GM19328 (cell line): ENCODE results near the gene UGT3A2.

Experiments used
- ATAC-seq: cut with Tn5 transposase; IDR thresholded peaks from one replicate; pipeline ENCODE4 v1.9.1; 2021; ENCODE audit warnings: mild to moderate bottlenecking, moderate library complexity; ENCODE audit not compliant: unreplicated experiment

Gene UGT3A2

GRCh38 chr5:36066540-36067210 lies at the start of gene UGT3A2:
Gene UGT3A2 (minus strand): TSS chr5:36066882. CDS start chr5:36066789, 93 bp downstream.
- ATAC-seq, result no peak

GRCh38 chr5:36111238-36111637 lies 44.6 kb upstream of the UGT3A2 start:
- no peak for ATAC-seq

- no peak for ATAC-seq
These were observed 42.2 kb upstream of the UGT3A2 start for GRCh38 chr5:36108758-36109460.

- no peak for ATAC-seq
These were observed 39.1 kb upstream of the UGT3A2 start for GRCh38 chr5:36105819-36106218.

GRCh38 chr5:36099748-36100147 lies 33.1 kb upstream of the UGT3A2 start:
- no peak for ATAC-seq

GRCh38 chr5:36096486-36096885 lies 29.8 kb upstream of the UGT3A2 start:
- no peak for ATAC-seq

GRCh38 chr5:36089989-36090388 lies 23.3 kb upstream of the UGT3A2 start:
- ATAC-seq, result peak; percentile 83

GRCh38 chr5:36079200-36079781 lies 12.6 kb upstream of the UGT3A2 start:
- peak; percentile 93 for ATAC-seq

GRCh38 chr5:36078430-36078829 lies 11.7 kb upstream of the UGT3A2 start:
- no peak for ATAC-seq

- peak; percentile 83 for ATAC-seq
These were observed 7.0 kb upstream of the UGT3A2 start for GRCh38 chr5:36073595-36074216.

GRCh38 chr5:36070687-36071571 lies 4.2 kb upstream of the UGT3A2 start:
- peak; percentile 47 for ATAC-seq

- no peak for ATAC-seq
These were observed 2.1 kb upstream of the UGT3A2 start for GRCh38 chr5:36068751-36069281.

- no peak for ATAC-seq
These were observed 612 bp downstream of the UGT3A2 start for GRCh38 chr5:36066001-36066539.

- no peak for ATAC-seq
These were observed 6.2 kb downstream of the UGT3A2 start for GRCh38 chr5:36060420-36060887.

GRCh38 chr5:36059571-36060419 lies 6.9 kb downstream of the UGT3A2 start:
- no peak for ATAC-seq

GRCh38 chr5:36058776-36059175 lies 7.9 kb downstream of the UGT3A2 start:
- no peak for ATAC-seq

- no peak for ATAC-seq
These were observed 9.3 kb downstream of the UGT3A2 start for GRCh38 chr5:36057386-36057785.

GRCh38 chr5:36056422-36056821 lies 10.3 kb downstream of the UGT3A2 start:
- no peak for ATAC-seq

- ATAC-seq, result no peak
These were observed 10.7 kb downstream of the UGT3A2 start for GRCh38 chr5:36055984-36056383.
